ENCODE measurements around the gene INSIG2. TPM values are rescaled to one million over a fixed set of nuclear protein-coding genes. Genes with fewer than 3 reads are reported as not detected.

INSIG2 gene
- total and polyA plus RNA-seq, 12 donors, result 5.1 to 18.2 (median 9.5) TPM

GRCh38 chr2:118094503-118094902 lies 6.2 kb downstream of the INSIG2 start:
- Histone ChIP-seq H3K36me3 (replicated peaks in 1 of 2) (no peaks in the 10 kb centered on the region), H3K4me1 (replicated peaks in 1 of 2) (peaks cover 2 to 13% of the 10 kb centered on the region in 2 donors), H3K27me3 (no peaks in the 10 kb centered on the region), H3K27ac (no peak overlapping the region), H3K4me3 (no peak overlapping the region), H3K9me3 (replicated peaks in 1 of 3) (no peaks in the 10 kb centered on the region)
- no peak for DNase-seq
- 79 to 92% (median 88%) methylated on average over 2 of the region's 2 CpGs for WGBS, 4 donors
- intact Hi-C loops (cut with DNase I), result no loop called here
- no peak for TF ChIP-seq POLR2A (IDR thresholded peaks at IDR 0.05)
- TF ChIP-seq CTCF (IDR thresholded peaks at IDR 0.05), result no peak

GRCh38 chr2:118095610-118096009 lies 7.3 kb downstream of the INSIG2 start:
- intact Hi-C loops (cut with DNase I), result no loop called here
- no peak for DNase-seq
- TF ChIP-seq CTCF (IDR thresholded peaks at IDR 0.05), result no peak
- no peaks in the 10 kb centered on the region for H3K27me3 ChIP-seq
- H3K4me3 ChIP-seq, result no peak overlapping the region
- H3K4me1 ChIP-seq (replicated peaks in 1 of 2), result peaks cover 0 to 2% of the 10 kb centered on the region in 2 donors
- no peaks in the 10 kb centered on the region for H3K36me3 ChIP-seq (replicated peaks in 1 of 2)
- H3K27ac ChIP-seq, result no peak overlapping the region
- no peaks in the 10 kb centered on the region for H3K9me3 ChIP-seq (replicated peaks in 1 of 3)
- 81 to 97% (median 88%) methylated on average over 5 of the region's 5 CpGs for WGBS, 4 donors

GRCh38 chr2:118097657-118098056 lies 9.4 kb downstream of the INSIG2 start:
- Histone ChIP-seq H3K4me3 (no peak overlapping the region), H3K36me3 (replicated peaks in 1 of 2) (no peaks in the 10 kb centered on the region)
- TF ChIP-seq CTCF (IDR thresholded peaks at IDR 0.05), result no peak
- no peak for TF ChIP-seq POLR2A (IDR thresholded peaks at IDR 0.05)

GRCh38 chr2:118098307-118099030 lies 10.2 kb downstream of the INSIG2 start:
- Histone ChIP-seq H3K4me1 (replicated peaks in 1 of 2) (peaks cover 0 to 6% of the 10 kb centered on the region in 2 donors), H3K4me3 (no peak overlapping the region), H3K9me3 (replicated peaks in 1 of 3) (no peaks in the 10 kb centered on the region), H3K36me3 (replicated peaks in 1 of 2) (no peaks in the 10 kb centered on the region), H3K27ac (no peak overlapping the region), H3K27me3 (no peaks in the 10 kb centered on the region)
- DNase-seq, result no peak
- intact Hi-C loops (cut with DNase I), result no loop called here
- 75 to 92% (median 83%) methylated on average over 1 of the region's 1 CpG for WGBS, 4 donors
- TF ChIP-seq CTCF (IDR thresholded peaks at IDR 0.05), result no peak
- no peak for TF ChIP-seq POLR2A (IDR thresholded peaks at IDR 0.05)

More at GRCh38 chr2:118097657-118098056, 9.4 kb downstream of the INSIG2 start:
- intact Hi-C loops (cut with DNase I), result no loop called here
- no peak overlapping the region for H3K27ac ChIP-seq
- H3K4me1 ChIP-seq (replicated peaks in 1 of 2), result peaks cover 0 to 2% of the 10 kb centered on the region in 2 donors
- no peaks in the 10 kb centered on the region for H3K9me3 ChIP-seq (replicated peaks in 1 of 3)
- no peaks in the 10 kb centered on the region for H3K27me3 ChIP-seq
- no peak for DNase-seq
- WGBS, 4 donors, result 68 to 80% (median 72%) methylated on average over 4 of the region's 4 CpGs

Data from adrenal gland (tissue), 12 donors.